CD4-positive, alpha-beta memory T cell (primary cell): Measurements from ENCODE around the gene CXCL5. TPM values are rescaled to one million over a fixed set of nuclear protein-coding genes. Genes with fewer than 3 reads are reported as not detected.

Source experiments
- CTCF ChIA-PET: fragments of 350-600 bp; sonication (Branson Sonifier 250); formaldehyde crosslinking; loops from one replicate; lab custom pipeline; 2021; ENCODE audit warnings: inconsistent platforms; ENCODE audit not compliant: partially characterized antibody; lab: Charles Lee
- POLR2A ChIA-PET: fragments of 350-600 bp; sonication (Branson Sonifier 250); formaldehyde crosslinking; loops from one replicate; lab custom pipeline; 2021; ENCODE audit not compliant: partially characterized antibody; lab: Charles Lee
- DNase-seq, 5 donors: peaks; one replicate each; pipeline versions ENCODE4 v3.0.0 to v3.0.0-alpha.2; 2020 to 2022; ENCODE audit warnings: mixed read lengths in 1 of 5
- H3K27ac ChIP-seq: one replicate; pipeline ENCODE4 v1.7.0; 2013; ENCODE audit warnings: low read depth, low read length
- H3K27me3 ChIP-seq: 2 replicates; pipeline ENCODE4 v1.7.0; 2013; ENCODE audit warnings: mild to moderate bottlenecking, low read length, moderate library complexity; ENCODE audit not compliant: insufficient read depth
- H3K36me3 ChIP-seq: 2 replicates; pipeline ENCODE4 v1.7.0; 2013; ENCODE audit warnings: mild to moderate bottlenecking, low read length, moderate library complexity; ENCODE audit not compliant: insufficient read depth
- H3K4me1 ChIP-seq: 2 replicates; pipeline ENCODE4 v1.7.0; 2013; ENCODE audit warnings: mild to moderate bottlenecking, low read length, moderate library complexity; ENCODE audit not compliant: insufficient read depth
- H3K4me3 ChIP-seq, 2 donors: one replicate each; pipeline ENCODE4 v1.7.0; 2013; ENCODE audit warnings: low read length in 2 of 2, mild to moderate bottlenecking in 1 of 2
- H3K9me3 ChIP-seq, 2 donors: one replicate each; pipeline ENCODE4 v1.7.0; 2013; ENCODE audit warnings: low read length in 2 of 2, control low read depth in 1 of 2; ENCODE audit not compliant: control insufficient read depth in 1 of 2
- H3K27ac Mint-ChIP-seq, 7 donors: one replicate each; pipeline ENCODE4 v1.8.0; 2020 to 2021; ENCODE audit warnings: mixed read lengths in 7 of 7, mild to moderate bottlenecking in 6 of 7, inconsistent platforms in 3 of 7, moderate library complexity in 3 of 7
- H3K27me3 Mint-ChIP-seq, 2 donors: one replicate each; pipeline ENCODE4 v1.8.0; 2020 to 2021; ENCODE audit warnings: mixed read lengths in 2 of 2
- H3K36me3 Mint-ChIP-seq, 2 donors: one replicate each; pipeline ENCODE4 v1.8.0; 2020 to 2021; ENCODE audit warnings: mixed read lengths in 2 of 2, inconsistent platforms in 1 of 2, mild to moderate bottlenecking in 1 of 2
- H3K4me1 Mint-ChIP-seq, 4 donors: one replicate each; pipeline ENCODE4 v1.8.0; 2020 to 2021; ENCODE audit warnings: mixed read lengths in 4 of 4, mild to moderate bottlenecking in 1 of 4
- H3K4me3 Mint-ChIP-seq, 8 donors: one replicate each; pipeline ENCODE4 v1.8.0; 2020 to 2021; ENCODE audit warnings: mixed read lengths in 8 of 8, mild to moderate bottlenecking in 7 of 8, moderate library complexity in 6 of 8, inconsistent platforms in 3 of 8
- H3K9me3 Mint-ChIP-seq, 8 donors: one replicate each; pipeline ENCODE4 v1.8.0; 2020 to 2021; ENCODE audit warnings: mixed read lengths in 8 of 8, mild to moderate bottlenecking in 5 of 8, inconsistent platforms in 3 of 8, moderate library complexity in 1 of 8
- intact Hi-C: fragments of 100-400 bp; cut with micrococcal nuclease; formaldehyde crosslinking; loops from one replicate; pipeline ENCODE4 v1.15.1; 2023
- polyA plus RNA-seq, 2 donors: library from polyadenylated mRNA; unstranded; fragments of 300-500 nt; fragmentation: Illumina TruSeq; gene quantifications; one replicate each; pipeline ENCODE4 v1.2.3, GENCODE V29; 2021
- total RNA-seq, 2 experiments: library from RNA; stranded (reverse); gene quantifications; one replicate each; pipeline ENCODE4 v1.2.3, GENCODE V29; 2021

CXCL5 gene
- total RNA-seq (not detected), polyA plus RNA-seq (not detected)

DNA sequence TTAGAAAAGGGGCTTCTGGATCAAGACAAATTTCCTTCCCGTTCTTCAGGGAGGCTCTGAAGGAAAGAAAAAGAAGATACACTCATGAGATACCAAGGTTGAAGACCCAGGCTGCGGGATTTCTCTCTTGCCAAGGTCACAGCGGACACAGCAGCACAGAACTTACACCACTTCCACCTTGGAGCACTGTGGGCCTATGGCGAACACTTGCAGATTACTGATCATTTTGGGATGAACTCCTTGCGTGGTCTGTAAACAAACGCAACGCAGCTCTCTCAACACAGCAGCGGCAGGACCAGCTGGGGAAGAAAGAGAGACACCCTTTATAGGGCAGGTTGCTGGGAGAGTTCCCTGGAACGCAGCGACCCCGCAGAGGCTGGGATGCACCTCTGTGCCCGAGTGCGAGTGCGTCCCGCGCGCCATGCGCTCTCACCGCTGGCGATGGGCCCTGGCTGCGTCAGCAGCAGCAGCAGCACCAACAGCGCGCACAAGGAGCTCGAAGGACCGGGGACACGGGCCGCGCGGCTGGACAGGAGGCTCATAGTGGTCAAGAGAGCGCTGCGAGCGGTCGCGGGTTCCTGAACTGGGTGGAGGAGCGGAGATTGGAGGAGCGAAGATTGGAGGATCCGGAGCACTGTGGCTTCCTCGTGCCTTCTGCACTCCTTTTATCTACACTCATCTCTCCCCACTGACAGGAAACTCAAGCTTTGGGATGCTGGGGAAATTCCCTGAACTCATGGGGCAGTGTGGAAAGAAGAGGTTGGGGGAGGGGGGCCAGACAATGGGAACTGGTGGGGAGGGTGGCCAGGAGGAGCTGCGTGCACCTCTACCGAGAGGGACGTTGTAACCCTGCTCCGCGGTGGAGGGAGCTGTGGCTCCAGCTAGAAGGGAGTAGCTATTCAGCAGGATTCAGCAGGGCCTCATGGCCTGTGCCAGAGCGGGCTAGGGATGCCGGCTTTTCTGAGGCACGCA is at the start of gene CXCL5:
CXCL5 (minus strand) TSS at position 638 of the 972 bp plus-strand sequence; CDS start at position 542, 96 bp downstream.
- Mint-ChIP-seq H3K9me3 (peaks cover 0 to 3% (median 0%) of the 10 kb centered on the region in 8 donors), H3K27ac (no peak within 1 kb of the TSS), H3K4me3 (no peak within 1 kb of the TSS), H3K36me3 (no peaks in the 10 kb centered on the region), H3K27me3 (peaks cover 0 to 11% of the 10 kb centered on the region in 2 donors), H3K4me1 (no peaks in the 10 kb centered on the region)
- Histone ChIP-seq H3K36me3 (no peaks in the 10 kb centered on the region), H3K27ac (no peak within 1 kb of the TSS), H3K9me3 (no peaks in the 10 kb centered on the region), H3K27me3 (no peaks in the 10 kb centered on the region), H3K4me3 (no peak within 1 kb of the TSS), H3K4me1 (no peaks in the 10 kb centered on the region)
- ChIA-PET POLR2A (no interaction called here), CTCF (no interaction called here)
- DNase-seq: no peak
- intact Hi-C loops: no loop called here

GRCh38 chr4:74047152-74047551 is 48.7 kb upstream of the CXCL5 start:
- no peak for DNase-seq
- Mint-ChIP-seq H3K27ac (no peak overlapping the region), H3K4me1 (no peaks in the 10 kb centered on the region), H3K9me3 (peaks cover 2 to 26% (median 12%) of the 10 kb centered on the region in 8 donors), H3K36me3 (no peaks in the 10 kb centered on the region), H3K4me3 (no peak overlapping the region), H3K27me3 (peaks cover 1 to 6% of the 10 kb centered on the region in 2 donors)
- H3K4me3 ChIP-seq: no peak overlapping the region
- no peaks in the 10 kb centered on the region for H3K9me3 ChIP-seq
- no peaks in the 10 kb centered on the region for H3K36me3 ChIP-seq
- no peaks in the 10 kb centered on the region for H3K27me3 ChIP-seq
- no peaks in the 10 kb centered on the region for H3K4me1 ChIP-seq
- intact Hi-C loops: no loop called here
- no peak overlapping the region for H3K27ac ChIP-seq
- POLR2A ChIA-PET: no interaction called here
- CTCF ChIA-PET: no interaction called here

DNA sequence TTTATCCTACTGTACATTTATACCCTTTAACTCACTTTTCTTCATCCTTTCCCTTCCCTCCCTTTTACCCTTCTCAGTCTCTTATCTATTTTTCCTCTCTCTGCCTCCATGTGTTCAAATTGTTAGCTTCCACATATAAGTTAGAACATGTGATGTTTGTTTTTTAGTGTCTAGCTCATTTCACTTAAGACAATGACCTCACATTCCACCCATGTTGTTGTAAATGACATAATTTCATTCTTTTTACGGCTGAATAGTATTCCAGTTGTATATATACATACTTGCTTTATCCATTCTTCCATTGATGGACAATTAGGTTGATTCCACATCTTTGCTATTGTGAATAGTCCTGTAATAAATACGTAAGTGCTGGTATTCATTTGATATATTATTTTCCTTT is 47.3 kb upstream of the CXCL5 start:
- no peak overlapping the region for H3K4me3 Mint-ChIP-seq
- intact Hi-C loops: no loop called here
- H3K27ac Mint-ChIP-seq: no peak overlapping the region
- CTCF ChIA-PET: no interaction called here
- POLR2A ChIA-PET: no interaction called here
- no peaks in the 10 kb centered on the region for H3K36me3 ChIP-seq
- no peaks in the 10 kb centered on the region for H3K9me3 ChIP-seq
- H3K9me3 Mint-ChIP-seq: peaks cover 0 to 20% (median 12%) of the 10 kb centered on the region in 8 donors
- H3K4me1 ChIP-seq: no peaks in the 10 kb centered on the region
- no peaks in the 10 kb centered on the region for H3K36me3 Mint-ChIP-seq
- H3K27me3 ChIP-seq: no peaks in the 10 kb centered on the region
- DNase-seq: no peak
- H3K4me1 Mint-ChIP-seq: no peaks in the 10 kb centered on the region
- peaks cover 6 to 9% of the 10 kb centered on the region in 2 donors for H3K27me3 Mint-ChIP-seq
- no peak overlapping the region for H3K27ac ChIP-seq
- H3K4me3 ChIP-seq: no peak overlapping the region

GRCh38 chr4:74045247-74045646 is 46.8 kb upstream of the CXCL5 start:
- Histone ChIP-seq H3K4me3 (no peak overlapping the region), H3K36me3 (no peaks in the 10 kb centered on the region), H3K9me3 (no peaks in the 10 kb centered on the region), H3K27ac (no peak overlapping the region), H3K27me3 (no peaks in the 10 kb centered on the region), H3K4me1 (no peaks in the 10 kb centered on the region)
- ChIA-PET POLR2A (no interaction called here), CTCF (no interaction called here)
- Mint-ChIP-seq H3K4me3 (no peak overlapping the region), H3K27ac (no peak overlapping the region), H3K27me3 (peaks cover 7 to 12% of the 10 kb centered on the region in 2 donors), H3K9me3 (peaks cover 0 to 20% (median 12%) of the 10 kb centered on the region in 8 donors), H3K36me3 (no peaks in the 10 kb centered on the region), H3K4me1 (peaks cover 0 to under 1% (median 0%) of the 10 kb centered on the region in 4 donors)
- no peak for DNase-seq
- intact Hi-C loops: no loop called here

GRCh38 chr4:74044677-74045076 is 46.2 kb upstream of the CXCL5 start:
- H3K9me3 Mint-ChIP-seq: peaks cover 0 to 20% (median 13%) of the 10 kb centered on the region in 8 donors
- no peaks in the 10 kb centered on the region for H3K27me3 ChIP-seq
- peaks cover 0 to 2% (median 0%) of the 10 kb centered on the region in 4 donors for H3K4me1 Mint-ChIP-seq
- H3K27ac ChIP-seq: no peak overlapping the region
- CTCF ChIA-PET: no interaction called here
- H3K36me3 Mint-ChIP-seq: no peaks in the 10 kb centered on the region
- H3K27me3 Mint-ChIP-seq: peaks cover 11 to 15% of the 10 kb centered on the region in 2 donors
- H3K4me3 Mint-ChIP-seq: no peak overlapping the region
- intact Hi-C loops: no loop called here
- no peaks in the 10 kb centered on the region for H3K9me3 ChIP-seq
- H3K4me1 ChIP-seq: no peaks in the 10 kb centered on the region
- H3K27ac Mint-ChIP-seq: no peak overlapping the region
- DNase-seq: no peak
- H3K36me3 ChIP-seq: no peaks in the 10 kb centered on the region
- no peak overlapping the region for H3K4me3 ChIP-seq
- POLR2A ChIA-PET: no interaction called here

GRCh38 chr4:74042681-74043080 is 44.2 kb upstream of the CXCL5 start:
- Mint-ChIP-seq H3K4me1 (peaks cover 6 to 13% (median 11%) of the 10 kb centered on the region in 4 donors), H3K27me3 (peaks cover 23 to 25% of the 10 kb centered on the region in 2 donors), H3K4me3 (no peak overlapping the region), H3K27ac (no peak overlapping the region), H3K36me3 (no peaks in the 10 kb centered on the region), H3K9me3 (peaks cover 0 to 14% (median 9%) of the 10 kb centered on the region in 8 donors)
- ChIA-PET POLR2A (no interaction called here), CTCF (no interaction called here)
- H3K4me1 ChIP-seq: no peaks in the 10 kb centered on the region
- intact Hi-C loops: no loop called here
- DNase-seq: no peak
- no peaks in the 10 kb centered on the region for H3K36me3 ChIP-seq
- H3K9me3 ChIP-seq: no peaks in the 10 kb centered on the region
- H3K27me3 ChIP-seq: no peaks in the 10 kb centered on the region
- no peak overlapping the region for H3K4me3 ChIP-seq
- no peak overlapping the region for H3K27ac ChIP-seq

- H3K36me3 ChIP-seq: no peaks in the 10 kb centered on the region
- H3K4me1 ChIP-seq: no peaks in the 10 kb centered on the region
- H3K36me3 Mint-ChIP-seq: no peaks in the 10 kb centered on the region
- ChIA-PET POLR2A (no interaction called here), CTCF (no interaction called here)
- H3K27me3 Mint-ChIP-seq: peaks cover 28 to 31% of the 10 kb centered on the region in 2 donors
- no peak overlapping the region for H3K4me3 ChIP-seq
- H3K4me1 Mint-ChIP-seq: peaks cover 6 to 14% (median 11%) of the 10 kb centered on the region in 4 donors
- H3K27ac Mint-ChIP-seq: no peak overlapping the region
- peaks cover 0 to 11% (median under 1%) of the 10 kb centered on the region in 8 donors for H3K9me3 Mint-ChIP-seq
- no peak overlapping the region for H3K27ac ChIP-seq
- H3K9me3 ChIP-seq: no peaks in the 10 kb centered on the region
- intact Hi-C loops: no loop called here
- H3K4me3 Mint-ChIP-seq: no peak overlapping the region
- no peak for DNase-seq
- H3K27me3 ChIP-seq: no peaks in the 10 kb centered on the region
These were observed 42.9 kb upstream of the CXCL5 start for GRCh38 chr4:74041418-74041817.
